ENCODE data around the gene FAM3A.
"Not testable (repeated sequence)": the region's sequence is repeated elsewhere in the genome, so short reads cannot be mapped to it uniquely, and the experiment has no call there.

FAM3A gene

GRCh38 chrX:154515966-154516655 lies at the start of gene FAM3A:
FAM3A (minus strand) TSS chrX:154516232; CDS start chrX:154515772, 460 bp downstream.
- no peak for TF ChIP-seq CTCF (IDR thresholded peaks at IDR 0.05; ENCODE audit: low read depth, low read length)
- peak; percentile 97 for DNase-seq
- H3K9me3 ChIP-seq (ENCODE audit: severe bottlenecking), result peaks cover 3% of the 10 kb centered on the region
- peaks cover 11% of the 10 kb centered on the region for H3K27me3 ChIP-seq (ENCODE audit: insufficient read depth, low read depth, severe bottlenecking)
- peak within 1 kb of the TSS; percentile 92 for H3K27ac ChIP-seq
- no peaks in the 10 kb centered on the region; the same call in none of the 2 replicates for H3K36me3 ChIP-seq
- H3K4me3 ChIP-seq (ENCODE audit: low read depth, low read length), result peak within 1 kb of the TSS; percentile 73

GRCh38 chrX:154562295-154562694 lies 46.3 kb upstream of the FAM3A start:
- not testable (repeated sequence) for H3K36me3 ChIP-seq; H3K27ac ChIP-seq; H3K9me3 ChIP-seq (ENCODE audit: severe bottlenecking); H3K4me3 ChIP-seq (ENCODE audit: low read depth, low read length); H3K27me3 ChIP-seq (ENCODE audit: insufficient read depth, low read depth, severe bottlenecking); DNase-seq

GRCh38 chrX:154560326-154560725 lies 44.3 kb upstream of the FAM3A start:
- not testable (repeated sequence) for H3K4me3 ChIP-seq (ENCODE audit: low read depth, low read length); H3K27me3 ChIP-seq (ENCODE audit: insufficient read depth, low read depth, severe bottlenecking); H3K27ac ChIP-seq; H3K36me3 ChIP-seq; H3K9me3 ChIP-seq (ENCODE audit: severe bottlenecking); DNase-seq

GRCh38 chrX:154558896-154559295 lies 42.9 kb upstream of the FAM3A start:
- not testable (repeated sequence) for H3K27ac ChIP-seq; H3K9me3 ChIP-seq (ENCODE audit: severe bottlenecking); H3K4me3 ChIP-seq (ENCODE audit: low read depth, low read length); H3K27me3 ChIP-seq (ENCODE audit: insufficient read depth, low read depth, severe bottlenecking); DNase-seq
- peaks cover 16% of the 10 kb centered on the region for H3K36me3 ChIP-seq

GRCh38 chrX:154558060-154558690 lies 42.1 kb upstream of the FAM3A start:
- H3K4me3 ChIP-seq (ENCODE audit: low read depth, low read length); H3K27me3 ChIP-seq (ENCODE audit: insufficient read depth, low read depth, severe bottlenecking); DNase-seq; H3K27ac ChIP-seq; H3K9me3 ChIP-seq (ENCODE audit: severe bottlenecking): not testable (repeated sequence)
- peaks cover 23% of the 10 kb centered on the region for H3K36me3 ChIP-seq

GRCh38 chrX:154552112-154552806 lies 36.2 kb upstream of the FAM3A start:
- peaks cover 38% of the 10 kb centered on the region for H3K36me3 ChIP-seq
- not testable (repeated sequence) for DNase-seq; H3K4me3 ChIP-seq (ENCODE audit: low read depth, low read length); H3K9me3 ChIP-seq (ENCODE audit: severe bottlenecking); H3K27ac ChIP-seq
- peaks cover 20% of the 10 kb centered on the region for H3K27me3 ChIP-seq (ENCODE audit: insufficient read depth, low read depth, severe bottlenecking)

GRCh38 chrX:154549766-154550165 lies 33.7 kb upstream of the FAM3A start:
- H3K36me3 ChIP-seq, result peaks cover 41% of the 10 kb centered on the region
- no peaks in the 10 kb centered on the region for H3K9me3 ChIP-seq (ENCODE audit: severe bottlenecking)
- TF ChIP-seq CTCF (IDR thresholded peaks at IDR 0.05; ENCODE audit: low read depth, low read length), result no peak
- no peak for DNase-seq
- no peak overlapping the region for H3K4me3 ChIP-seq (ENCODE audit: low read depth, low read length)
- peaks cover 12% of the 10 kb centered on the region for H3K27me3 ChIP-seq (ENCODE audit: insufficient read depth, low read depth, severe bottlenecking)
- 0 out of 2 replicates have a peak overlapping the region, but pooled peaks have one; percentile 16 for H3K27ac ChIP-seq

GRCh38 chrX:154548028-154548316 lies 31.9 kb upstream of the FAM3A start:
- TF ChIP-seq CTCF (IDR thresholded peaks at IDR 0.05; ENCODE audit: low read depth, low read length), result no peak
- no peaks in the 10 kb centered on the region for H3K9me3 ChIP-seq (ENCODE audit: severe bottlenecking)
- peak overlapping the region; percentile 93 for H3K27ac ChIP-seq
- H3K27me3 ChIP-seq (ENCODE audit: insufficient read depth, low read depth, severe bottlenecking), result peaks cover 11% of the 10 kb centered on the region
- H3K36me3 ChIP-seq, result peaks cover 44% of the 10 kb centered on the region
- DNase-seq, result no peak
- peak overlapping the region; percentile 75 for H3K4me3 ChIP-seq (ENCODE audit: low read depth, low read length)
